Tibial artery (tissue), 4 donors: ENCODE measurements around the gene PRR7.

ENCODE experiments used
- DNase-seq, 2 donors: peaks; one replicate each; pipeline ENCODE4 v3.0.0-alpha.2; 2019
- H3K27ac ChIP-seq, 2 donors: fragments of 200-600 bp; sonication (generic) in 1 of 2; 1 replicate in 1 of 2; 2 replicates in 1 of 2; pipeline ENCODE4 v1.5.1; 2018 to 2019; ENCODE audit warnings: mild to moderate bottlenecking in 1 of 2
- H3K27me3 ChIP-seq, 2 donors: fragments of 200-600 bp; sonication (generic) in 1 of 2; one replicate each; pipeline versions ENCODE4 v1.5.1 to v1.6.0; 2016 to 2019
- H3K36me3 ChIP-seq, 3 donors: fragments of 200-600 bp; sonication (generic) in 2 of 3; one replicate each; pipeline ENCODE4 v1.5.1; 2016 to 2019; ENCODE audit warnings: mild to moderate bottlenecking in 2 of 3
- H3K4me1 ChIP-seq, 4 donors: fragments of 200-600 bp; sonication (generic) in 2 of 4; 1 replicate in 3 of 4; 2 replicates in 1 of 4; pipeline ENCODE4 v1.5.1; 2016 to 2019
- H3K4me3 ChIP-seq, 2 donors: fragments of 200-600 bp; sonication (generic) in 1 of 2; 1 replicate in 1 of 2; 2 replicates in 1 of 2; pipeline ENCODE4 v1.5.1; 2018 to 2019; ENCODE audit warnings: mild to moderate bottlenecking in 2 of 2
- H3K9me3 ChIP-seq, 3 donors: fragments of 200-600 bp; sonication (generic) in 1 of 3; one replicate each; pipeline ENCODE4 v1.5.1; 2016 to 2019
- CTCF ChIP-seq, 2 experiments: fragments of 200-600 bp in 1 of 2; fragments of 450-650 bp in 1 of 2; IDR thresholded peaks; one replicate each; pipeline ENCODE4 v1.5.1; 2017 to 2019; ENCODE audit warnings: antibody characterized with exemption in 2 of 2, mild to moderate bottlenecking in 1 of 2, moderate library complexity in 1 of 2
- intact Hi-C: fragments of 100-400 bp; cut with DNase I; formaldehyde crosslinking; loops from one replicate; pipeline ENCODE4 v1.15.0; 2023; ENCODE audit warnings: low total_unique reads

Gene PRR7

GRCh38 chr5:177473443-177474001, 26.9 kb downstream of the PRR7 start, which contains the start of gene DBN1:
DBN1 (minus strand) TSS chr5:177473634; CDS start chr5:177473521, 113 bp downstream.
- peak within 1 kb of the TSS; percentile 91 to 100 for H3K27ac ChIP-seq
- H3K4me3 ChIP-seq: peak within 1 kb of the TSS; percentile 85 to 94
- DNase-seq: peak in 1 of 2 donors; percentile 80
- H3K4me1 ChIP-seq: peaks cover 0 to 88% (median 72%) of the 10 kb centered on the region in 4 donors
- no peak for TF ChIP-seq CTCF (IDR thresholded peaks at IDR 0.05)
- H3K27me3 ChIP-seq: no peaks in the 10 kb centered on the region
- H3K9me3 ChIP-seq: no peaks in the 10 kb centered on the region
- H3K36me3 ChIP-seq: peaks cover 0 to 5% (median 0%) of the 10 kb centered on the region in 3 donors
- intact Hi-C loops: no loop called here

- intact Hi-C loops: no loop called here
- Histone ChIP-seq H3K27me3 (no peaks in the 10 kb centered on the region), H3K9me3 (no peaks in the 10 kb centered on the region), H3K36me3 (no peaks in the 10 kb centered on the region), H3K4me1 (peaks cover 0 to 88% (median 75%) of the 10 kb centered on the region in 4 donors), H3K4me3 (peak overlapping the region; percentile 85 to 94), H3K27ac (peak overlapping the region; percentile 91 to 100)
- no peak for DNase-seq
- TF ChIP-seq CTCF (IDR thresholded peaks at IDR 0.05): no peak
Measured at GRCh38 chr5:177474002-177474476, 27.4 kb downstream of the PRR7 start.

- Histone ChIP-seq H3K9me3 (no peaks in the 10 kb centered on the region), H3K36me3 (no peaks in the 10 kb centered on the region), H3K27me3 (no peaks in the 10 kb centered on the region), H3K4me3 (no peak overlapping the region), H3K27ac (peak overlapping the region; percentile 91 to 100), H3K4me1 (peaks cover 0 to 90% (median 78%) of the 10 kb centered on the region in 4 donors)
- intact Hi-C loops: no loop called here
- DNase-seq: no peak
- TF ChIP-seq CTCF (IDR thresholded peaks at IDR 0.05): peak in 1 of 2 experiments; percentile 10
Measured at GRCh38 chr5:177474846-177475562, 28.4 kb downstream of the PRR7 start.

- TF ChIP-seq CTCF (IDR thresholded peaks at IDR 0.05): no peak
- Histone ChIP-seq H3K4me3 (no peak overlapping the region), H3K4me1 (peaks cover 0 to 90% (median 78%) of the 10 kb centered on the region in 4 donors), H3K27ac (peak overlapping the region; percentile 75 to 100), H3K27me3 (no peaks in the 10 kb centered on the region), H3K36me3 (no peaks in the 10 kb centered on the region), H3K9me3 (no peaks in the 10 kb centered on the region)
- no peak for DNase-seq
- intact Hi-C loops: no loop called here
Measured at GRCh38 chr5:177475563-177476427, 29.2 kb downstream of the PRR7 start.

- Histone ChIP-seq H3K4me1 (peaks cover 0 to 89% (median 79%) of the 10 kb centered on the region in 4 donors), H3K9me3 (no peaks in the 10 kb centered on the region), H3K27ac (peak overlapping the region; percentile 75 to 100), H3K27me3 (no peaks in the 10 kb centered on the region), H3K36me3 (peaks cover 1 to 7% (median 6%) of the 10 kb centered on the region in 3 donors), H3K4me3 (no peak overlapping the region)
- TF ChIP-seq CTCF (IDR thresholded peaks at IDR 0.05): no peak
- DNase-seq: peak; percentile 86 to 97
- intact Hi-C loops: no loop called here
Measured at GRCh38 chr5:177476531-177477233, 30.1 kb downstream of the PRR7 start.
